ENCODE data around the gene IRAK4. TPM values are rescaled to one million over a fixed set of nuclear protein-coding genes. Genes with fewer than 3 reads are reported as not detected.

The IRAK4 gene
- total and polyA plus RNA-seq, 2 donors (not counting 1 experiment from before 2014, with no cell fraction given): 19.7 to 27.6 TPM

- TF ChIP-seq EZH2 (IDR thresholded peaks at IDR 0.05; ENCODE audit: low read length, missing control alignments) (no peak), CTCF (conservative IDR thresholded peaks at IDR 0.05 in 1 of 2, IDR thresholded peaks at IDR 0.05 in 1 of 2; ENCODE audit: low read depth in 1 of 2, low read length in 2 of 2) (no peak)
- H3K27me3 ChIP-seq (ENCODE audit: control insufficient read depth, insufficient read depth, low read length): no peaks in the 10 kb centered on the region
- H3K9me3 ChIP-seq (ENCODE audit: control insufficient read depth, insufficient read depth, low read depth, low read length): no peaks in the 10 kb centered on the region
- H3K4me2 ChIP-seq (ENCODE audit: extremely low read depth, insufficient read depth, low read length): no peak overlapping the region
- H4K20me1 ChIP-seq (ENCODE audit: control insufficient read depth, extremely low read depth, insufficient read depth, low read length): no peaks in the 10 kb centered on the region
- DNase-seq (ENCODE audit: low read depth in 2 of 2): no peak
- H3K79me2 ChIP-seq (ENCODE audit: control insufficient read depth, insufficient read depth, low read length): no peaks in the 10 kb centered on the region
- no peak overlapping the region for H3K27ac ChIP-seq (ENCODE audit: insufficient read depth, low read length)
- no peak overlapping the region for H3K9ac ChIP-seq (ENCODE audit: insufficient read depth, low read length)
- H3K36me3 ChIP-seq (ENCODE audit: control insufficient read depth, insufficient read depth, low read length): peaks cover 4% of the 10 kb centered on the region
- no peaks in the 10 kb centered on the region for H3K4me1 ChIP-seq (ENCODE audit: control insufficient read depth, extremely low read depth, insufficient read depth, low read length)
- no peak overlapping the region for H3K4me3 ChIP-seq (replicated peaks in 1 of 4; ENCODE audit: control extremely low read depth in 1 of 4, insufficient read depth in 1 of 4, low read depth in 3 of 4, low read length in 4 of 4)
- no peak overlapping the region for H2AFZ ChIP-seq (ENCODE audit: low read length)
Measured at GRCh38 chr12:43797561-43798217, 38.9 kb downstream of the IRAK4 start.

- H3K27me3 ChIP-seq (ENCODE audit: control insufficient read depth, insufficient read depth, low read length): no peaks in the 10 kb centered on the region
- H2AFZ ChIP-seq (ENCODE audit: low read length): peak overlapping the region; percentile 80
- H3K36me3 ChIP-seq (ENCODE audit: control insufficient read depth, insufficient read depth, low read length): peaks cover 5% of the 10 kb centered on the region
- peak; percentile 9 to 12 for DNase-seq (ENCODE audit: low read depth in 2 of 2)
- no peaks in the 10 kb centered on the region for H3K9me3 ChIP-seq (ENCODE audit: control insufficient read depth, insufficient read depth, low read depth, low read length)
- no peaks in the 10 kb centered on the region for H4K20me1 ChIP-seq (ENCODE audit: control insufficient read depth, extremely low read depth, insufficient read depth, low read length)
- peak overlapping the region; percentile 96 for H3K9ac ChIP-seq (ENCODE audit: insufficient read depth, low read length)
- H3K4me3 ChIP-seq (replicated peaks in 1 of 4; ENCODE audit: control extremely low read depth in 1 of 4, insufficient read depth in 1 of 4, low read depth in 3 of 4, low read length in 4 of 4): peak overlapping the region; percentile 79 to 98 (median 96)
- TF ChIP-seq CTCF (conservative IDR thresholded peaks at IDR 0.05 in 1 of 2, IDR thresholded peaks at IDR 0.05 in 1 of 2; ENCODE audit: low read depth in 1 of 2, low read length in 2 of 2) (no peak), EZH2 (IDR thresholded peaks at IDR 0.05; ENCODE audit: low read length, missing control alignments) (no peak)
- H3K4me2 ChIP-seq (ENCODE audit: extremely low read depth, insufficient read depth, low read length): peak overlapping the region; percentile 98
- H3K4me1 ChIP-seq (ENCODE audit: control insufficient read depth, extremely low read depth, insufficient read depth, low read length): no peaks in the 10 kb centered on the region
- peak overlapping the region; percentile 98 for H3K27ac ChIP-seq (ENCODE audit: insufficient read depth, low read length)
- H3K79me2 ChIP-seq (ENCODE audit: control insufficient read depth, insufficient read depth, low read length): peaks cover 29% of the 10 kb centered on the region
Measured at GRCh38 chr12:43805149-43805859, 46.6 kb downstream of the IRAK4 start.

GRCh38 chr12:43805860-43806736 lies 47.3 kb downstream of the IRAK4 start, which contains the start of gene TWF1:
Gene TWF1 (minus strand): TSS chr12:43806317. CDS start chr12:43806245, 72 bp downstream.
- peak; percentile 74 to 80 for DNase-seq (ENCODE audit: low read depth in 2 of 2)
- H4K20me1 ChIP-seq (ENCODE audit: control insufficient read depth, extremely low read depth, insufficient read depth, low read length): no peaks in the 10 kb centered on the region
- TF ChIP-seq CTCF (conservative IDR thresholded peaks at IDR 0.05 in 1 of 2, IDR thresholded peaks at IDR 0.05 in 1 of 2; ENCODE audit: low read depth in 1 of 2, low read length in 2 of 2): peak; percentile 14 to 37
- no peak for TF ChIP-seq EZH2 (IDR thresholded peaks at IDR 0.05; ENCODE audit: low read length, missing control alignments)
- H3K79me2 ChIP-seq (ENCODE audit: control insufficient read depth, insufficient read depth, low read length): peaks cover 29% of the 10 kb centered on the region
- peak within 1 kb of the TSS; percentile 80 for H2AFZ ChIP-seq (ENCODE audit: low read length)
- H3K9ac ChIP-seq (ENCODE audit: insufficient read depth, low read length): peak within 1 kb of the TSS; percentile 96
- H3K4me1 ChIP-seq (ENCODE audit: control insufficient read depth, extremely low read depth, insufficient read depth, low read length): no peaks in the 10 kb centered on the region
- peak within 1 kb of the TSS; percentile 98 for H3K4me2 ChIP-seq (ENCODE audit: extremely low read depth, insufficient read depth, low read length)
- H3K27me3 ChIP-seq (ENCODE audit: control insufficient read depth, insufficient read depth, low read length): no peaks in the 10 kb centered on the region
- H3K36me3 ChIP-seq (ENCODE audit: control insufficient read depth, insufficient read depth, low read length): peaks cover 3% of the 10 kb centered on the region
- H3K27ac ChIP-seq (ENCODE audit: insufficient read depth, low read length): peak within 1 kb of the TSS; percentile 98
- H3K9me3 ChIP-seq (ENCODE audit: control insufficient read depth, insufficient read depth, low read depth, low read length): no peaks in the 10 kb centered on the region
- peak within 1 kb of the TSS; percentile 79 to 98 (median 96) for H3K4me3 ChIP-seq (replicated peaks in 1 of 4; ENCODE audit: control extremely low read depth in 1 of 4, insufficient read depth in 1 of 4, low read depth in 3 of 4, low read length in 4 of 4)

Data from fibroblast of lung (primary cell).